ENCODE data around the gene SALL1.
A peak's percentile ranks its signal among the peaks of the same experiment; 100 is the strongest.

The SALL1 gene

GRCh38 chr16:51150888-51151320 lies at the start of gene SALL1:
Gene SALL1, minus strand, starts transcription at chr16:51151270. Its CDS starts 29 bp downstream, at chr16:51151241.
- DNase-seq: no peak

GRCh38 chr16:51200793-51201192 lies 49.7 kb upstream of the SALL1 start:
- DNase-seq: no peak

- DNase-seq: no peak
Measured at GRCh38 chr16:51197953-51198748, 47.1 kb upstream of the SALL1 start.

GRCh38 chr16:51193879-51194278 lies 42.8 kb upstream of the SALL1 start:
- DNase-seq: no peak

GRCh38 chr16:51184702-51185433 lies 33.8 kb upstream of the SALL1 start:
- DNase-seq: no peak

- no peak for DNase-seq
Measured at GRCh38 chr16:51181503-51181811, 30.4 kb upstream of the SALL1 start.

- no peak for DNase-seq
Measured at GRCh38 chr16:51180719-51181502, 29.8 kb upstream of the SALL1 start.

- DNase-seq: no peak
Measured at GRCh38 chr16:51175081-51175480, 24.0 kb upstream of the SALL1 start.

- no peak for DNase-seq
Measured at GRCh38 chr16:51172368-51172767, 21.3 kb upstream of the SALL1 start.

- DNase-seq: no peak
Measured at GRCh38 chr16:51168755-51169154, 17.7 kb upstream of the SALL1 start.

GRCh38 chr16:51167170-51167895 lies 16.3 kb upstream of the SALL1 start:
- DNase-seq: no peak

GRCh38 chr16:51166541-51166940 lies 15.5 kb upstream of the SALL1 start:
- no peak for DNase-seq

- no peak for DNase-seq
Measured at GRCh38 chr16:51166091-51166490, 15.0 kb upstream of the SALL1 start.

- DNase-seq: no peak
Measured at GRCh38 chr16:51165043-51165442, 14.0 kb upstream of the SALL1 start.

- DNase-seq: no peak
Measured at GRCh38 chr16:51164574-51164973, 13.5 kb upstream of the SALL1 start.

GRCh38 chr16:51163894-51164566 lies 13.0 kb upstream of the SALL1 start:
- no peak for DNase-seq

GRCh38 chr16:51163366-51163765 lies 12.3 kb upstream of the SALL1 start:
- no peak for DNase-seq

- DNase-seq: no peak
Measured at GRCh38 chr16:51161440-51162195, 10.5 kb upstream of the SALL1 start.

- peak; percentile 16 for DNase-seq
Measured at GRCh38 chr16:51159865-51160264, 8.8 kb upstream of the SALL1 start.

- no peak for DNase-seq
Measured at GRCh38 chr16:51159296-51159695, 8.2 kb upstream of the SALL1 start.

- no peak for DNase-seq
Measured at GRCh38 chr16:51157698-51158097, 6.6 kb upstream of the SALL1 start.

GRCh38 chr16:51156807-51157200 lies 5.7 kb upstream of the SALL1 start:
- no peak for DNase-seq
